SKM-1 treated with dmso at 0.1 percent for 144 hours (cell line): ENCODE results near the gene SCGB3A1.

ENCODE experiments used
- DNase-seq: peaks from one replicate; lab custom pipeline; 2025; ENCODE audit not compliant: unreplicated experiment; lab: John Stamatoyannopoulos, UW

Gene SCGB3A1, protein sequence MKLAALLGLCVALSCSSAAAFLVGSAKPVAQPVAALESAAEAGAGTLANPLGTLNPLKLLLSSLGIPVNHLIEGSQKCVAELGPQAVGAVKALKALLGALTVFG

DNA sequence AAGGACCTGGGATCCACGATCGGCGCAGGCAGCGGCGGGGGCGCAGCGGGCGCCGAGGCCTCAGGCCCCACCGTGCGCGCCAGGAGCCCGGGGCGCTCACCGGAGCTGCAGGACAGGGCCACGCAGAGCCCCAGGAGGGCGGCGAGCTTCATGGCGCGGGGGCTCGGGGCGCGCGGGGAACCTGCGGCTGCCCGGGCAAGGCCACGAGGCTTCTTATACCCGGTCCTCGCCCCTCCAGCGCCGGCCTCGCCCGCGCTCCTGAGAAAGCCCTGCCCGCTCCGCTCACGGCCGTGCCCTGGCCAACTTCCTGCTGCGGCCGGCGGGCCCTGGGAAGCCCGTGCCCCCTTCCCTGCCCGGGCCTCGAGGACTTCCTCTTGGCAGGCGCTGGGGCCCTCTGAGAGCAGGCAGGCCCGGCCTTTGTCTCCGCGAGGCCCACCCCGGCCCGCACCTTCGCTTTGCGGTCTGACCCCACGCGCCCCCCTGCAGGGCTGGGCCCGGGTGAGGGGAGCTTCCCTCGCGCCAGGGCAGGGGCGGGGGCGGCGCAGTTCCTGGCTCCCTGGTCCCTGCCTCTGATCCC is at the start of gene SCGB3A1:
SCGB3A1 (minus strand) TSS at position 189 of the 577 bp plus-strand sequence; CDS start at position 152, 37 bp downstream.
- no peak for DNase-seq

DNA sequence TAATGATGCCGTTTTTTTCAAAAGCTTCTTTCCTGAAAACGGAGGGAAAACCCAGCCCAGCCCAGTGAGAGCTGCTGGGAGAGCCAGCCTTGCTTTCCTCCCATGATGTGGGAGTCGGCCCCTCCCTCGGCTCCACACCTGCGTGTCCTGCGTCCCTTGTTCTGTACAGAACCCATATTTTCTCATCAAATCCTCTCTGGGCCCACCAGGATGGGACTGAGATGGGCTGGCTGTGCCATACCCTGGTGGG is 49.2 kb upstream of the SCGB3A1 start:
- DNase-seq = no peak

DNA sequence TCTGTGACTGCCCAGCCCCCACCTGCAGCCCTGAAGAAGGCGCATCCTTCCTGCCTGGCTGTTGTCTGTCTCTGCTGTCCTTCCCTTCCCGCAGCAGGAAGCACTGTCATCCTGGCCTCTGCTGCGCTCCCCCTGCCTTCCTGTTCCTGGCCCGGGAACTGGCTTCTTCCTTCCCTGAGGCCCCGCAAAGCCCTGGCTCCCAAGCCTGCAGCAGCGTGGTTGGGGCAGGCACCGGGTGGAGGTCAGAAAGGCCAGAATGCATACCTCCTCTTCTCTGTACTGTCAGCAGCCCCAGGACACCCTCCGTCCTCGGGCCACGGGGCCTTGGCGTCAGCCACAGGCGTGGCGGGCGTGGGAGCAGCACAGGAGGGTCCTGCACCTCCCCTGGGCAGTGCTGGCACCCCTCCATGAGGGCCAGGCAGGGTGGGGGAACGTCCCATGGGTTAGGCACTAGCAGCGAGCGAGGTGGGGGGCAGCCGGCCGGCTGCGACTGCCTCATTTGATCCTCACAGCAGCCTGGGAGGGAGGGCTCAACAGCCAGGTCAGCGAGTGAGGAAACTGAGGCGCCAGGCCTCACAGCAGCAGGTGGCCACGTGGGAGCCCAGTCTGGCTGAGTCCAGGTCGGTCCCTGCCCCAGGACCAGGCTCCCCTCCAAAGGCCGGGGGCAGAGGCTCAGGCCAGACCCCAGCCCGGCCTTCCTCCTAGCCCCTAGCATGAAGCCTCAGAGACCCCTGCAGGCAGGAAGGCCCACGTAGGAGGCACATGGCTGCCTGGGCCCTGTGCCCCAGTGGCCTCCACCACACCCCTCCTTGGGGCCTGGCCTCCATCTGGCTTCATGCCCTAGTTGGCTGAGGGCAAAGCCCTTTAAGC is 48.7 kb upstream of the SCGB3A1 start:
- no peak for DNase-seq

DNA sequence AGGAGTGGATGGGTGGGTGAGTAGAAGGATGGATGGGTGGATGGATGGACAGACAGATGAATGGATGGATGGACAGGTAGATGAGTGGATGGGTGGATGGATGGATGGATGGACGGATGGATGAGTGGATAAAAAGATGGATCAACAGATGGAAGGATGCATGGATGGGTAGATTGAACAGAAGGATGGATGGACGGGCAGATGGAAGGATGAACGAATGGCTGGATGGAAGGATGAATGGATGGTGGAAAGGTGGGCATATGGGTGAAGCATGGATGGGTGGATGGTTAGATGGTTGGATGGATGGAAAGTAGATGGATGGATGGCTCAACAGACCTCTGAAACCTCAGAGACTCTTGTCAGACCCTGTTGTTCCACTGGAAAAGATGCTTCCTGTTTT is 48.0 kb upstream of the SCGB3A1 start:
- DNase-seq = no peak

DNA sequence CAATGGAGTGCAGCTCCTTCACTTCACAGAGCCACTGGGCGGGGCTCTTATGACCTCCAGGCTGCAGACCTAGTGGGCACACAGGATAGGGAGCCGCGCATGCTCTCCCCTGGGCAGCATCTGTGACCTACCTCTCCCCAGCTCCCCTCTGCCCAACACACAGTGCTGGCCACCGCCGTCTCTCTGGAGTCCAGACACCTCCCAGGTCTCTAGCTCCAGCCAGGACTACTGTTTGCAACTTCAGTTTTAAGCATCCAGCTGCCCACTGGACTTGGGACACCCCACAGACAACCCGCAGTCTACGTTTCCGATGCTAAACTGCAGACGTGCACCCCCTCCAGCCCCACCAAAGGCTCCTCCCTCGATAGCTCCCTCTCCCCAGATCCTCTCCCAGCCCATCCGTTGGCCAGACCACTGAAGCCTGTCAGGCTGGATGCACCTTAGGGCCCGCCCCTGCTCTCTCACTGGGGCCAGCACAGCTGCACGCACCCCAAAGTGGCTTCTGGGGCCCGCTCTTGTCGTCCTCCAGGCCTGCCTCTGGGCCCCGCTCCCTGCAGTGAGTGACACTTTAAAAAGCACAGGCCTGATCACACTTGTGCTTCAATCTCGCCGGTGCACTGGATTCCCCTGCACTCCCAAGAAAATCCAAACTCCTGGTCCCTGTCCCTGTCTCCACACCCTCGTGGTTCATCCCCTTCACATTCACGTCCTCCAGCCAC is 46.8 kb upstream of the SCGB3A1 start:
- no peak for DNase-seq

DNA sequence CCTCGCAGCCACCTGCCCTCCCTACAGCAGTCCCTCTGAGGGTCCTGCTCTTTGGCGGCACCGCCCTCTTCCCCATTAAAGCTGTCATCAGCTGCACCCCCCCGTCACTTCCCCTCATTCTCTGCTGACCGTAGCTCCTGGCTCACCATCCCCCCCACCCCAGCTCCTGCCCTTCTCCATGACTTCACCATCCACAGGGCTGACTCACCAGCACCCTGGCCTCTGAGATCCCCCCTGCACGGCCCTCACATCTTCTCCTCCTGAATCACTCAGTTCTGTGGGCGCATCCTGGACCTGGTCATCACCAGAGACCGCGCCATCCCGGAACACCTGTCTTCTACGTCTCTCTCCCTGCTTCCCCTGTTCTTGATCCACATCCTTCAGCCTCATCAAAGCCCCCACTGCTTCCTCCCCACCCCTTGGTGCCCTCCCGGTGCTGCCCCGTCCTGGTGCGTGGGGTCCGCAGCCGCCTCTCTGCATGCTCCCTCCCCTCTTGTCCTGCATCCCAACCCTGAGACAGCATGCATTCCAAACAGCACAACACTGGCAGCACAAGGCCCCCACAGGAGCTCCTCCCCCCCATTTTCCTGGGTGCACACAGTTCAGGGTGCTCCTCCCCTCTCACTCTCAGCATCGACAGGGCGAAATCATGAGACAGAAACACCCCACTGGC is 45.2 kb upstream of the SCGB3A1 start:
- no peak for DNase-seq

DNA sequence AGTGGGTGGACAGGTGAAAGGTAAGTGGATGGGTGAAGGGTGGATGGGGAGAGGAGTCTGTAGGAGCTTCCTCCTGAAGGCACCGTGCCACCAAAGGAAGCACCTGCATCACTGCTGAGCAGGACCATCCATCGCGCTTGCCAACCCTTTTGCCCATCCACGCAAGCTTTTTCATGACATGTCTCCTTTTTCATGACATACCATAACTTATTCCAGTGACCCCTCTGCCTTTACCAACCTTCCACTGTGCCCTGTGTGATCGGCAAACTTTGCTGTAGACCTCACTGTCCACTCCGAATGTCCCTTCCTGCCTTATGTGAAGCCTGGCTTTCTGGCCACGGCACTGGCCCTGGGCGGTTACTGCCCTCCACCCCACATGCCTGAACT is 44.7 kb upstream of the SCGB3A1 start:
- DNase-seq = no peak

DNA sequence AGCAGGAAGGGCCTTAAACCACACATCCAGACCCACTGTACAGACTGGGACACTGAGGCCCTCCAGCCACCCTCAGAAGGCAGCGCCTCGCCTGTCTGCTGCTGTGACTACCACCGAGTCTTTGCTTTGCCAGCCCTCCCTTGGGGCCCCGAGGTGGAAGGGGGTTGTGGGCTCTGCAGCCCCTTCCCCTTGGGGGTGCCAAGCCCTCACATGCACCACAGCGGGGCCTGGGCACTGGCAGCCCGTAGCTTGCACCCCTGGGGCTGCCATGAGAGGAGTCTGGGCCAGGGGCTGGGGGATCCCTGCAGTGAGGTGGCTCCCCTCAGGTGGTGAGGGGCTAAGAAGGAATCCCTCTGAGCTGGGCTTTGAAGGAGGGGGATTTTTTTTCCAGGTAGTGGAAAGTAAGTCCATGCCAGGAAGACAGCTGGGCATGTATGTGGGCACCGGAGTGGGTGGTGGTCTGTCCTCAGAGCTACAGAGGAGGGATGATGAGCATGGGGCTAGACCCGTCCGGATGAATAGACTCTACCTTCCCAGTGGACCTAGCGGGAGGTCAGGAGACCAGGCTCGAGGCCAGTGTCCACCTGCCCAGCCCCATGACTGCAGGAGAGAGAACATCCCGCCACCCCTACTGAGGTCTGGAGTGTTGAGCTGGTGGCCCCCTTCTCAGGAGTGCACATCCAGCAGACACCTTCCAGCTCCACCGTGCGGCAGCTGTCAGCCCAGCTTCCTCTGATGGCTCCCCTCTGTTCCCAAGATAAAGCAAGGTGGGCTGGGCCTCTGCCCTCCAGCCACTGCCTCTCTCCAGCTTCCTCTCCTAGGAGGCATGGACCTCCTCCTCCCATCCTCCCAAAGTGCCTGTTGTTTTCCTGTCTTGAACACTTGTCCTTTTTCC is 42.2 kb upstream of the SCGB3A1 start:
- no peak for DNase-seq

DNA sequence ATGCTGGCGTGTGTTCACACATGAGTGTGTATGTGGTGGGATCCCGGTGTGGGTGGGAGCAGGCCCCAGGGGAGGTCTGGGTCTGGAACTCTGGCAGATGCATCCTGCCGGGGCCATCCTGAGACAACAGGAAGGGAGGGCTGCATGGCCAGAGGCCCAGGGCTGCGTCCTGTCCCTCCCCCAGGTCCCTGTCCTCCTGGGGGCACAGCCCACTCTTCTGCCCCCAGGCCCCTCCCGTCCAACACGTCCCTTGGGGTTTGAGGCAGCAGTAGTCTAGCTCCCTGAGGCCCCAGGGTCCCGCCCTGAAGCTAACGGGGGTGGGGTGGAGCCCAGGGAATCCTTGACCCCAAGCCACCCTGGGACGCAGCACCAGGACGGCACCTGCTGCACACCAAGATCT is 41.5 kb upstream of the SCGB3A1 start:
- no peak for DNase-seq

DNA sequence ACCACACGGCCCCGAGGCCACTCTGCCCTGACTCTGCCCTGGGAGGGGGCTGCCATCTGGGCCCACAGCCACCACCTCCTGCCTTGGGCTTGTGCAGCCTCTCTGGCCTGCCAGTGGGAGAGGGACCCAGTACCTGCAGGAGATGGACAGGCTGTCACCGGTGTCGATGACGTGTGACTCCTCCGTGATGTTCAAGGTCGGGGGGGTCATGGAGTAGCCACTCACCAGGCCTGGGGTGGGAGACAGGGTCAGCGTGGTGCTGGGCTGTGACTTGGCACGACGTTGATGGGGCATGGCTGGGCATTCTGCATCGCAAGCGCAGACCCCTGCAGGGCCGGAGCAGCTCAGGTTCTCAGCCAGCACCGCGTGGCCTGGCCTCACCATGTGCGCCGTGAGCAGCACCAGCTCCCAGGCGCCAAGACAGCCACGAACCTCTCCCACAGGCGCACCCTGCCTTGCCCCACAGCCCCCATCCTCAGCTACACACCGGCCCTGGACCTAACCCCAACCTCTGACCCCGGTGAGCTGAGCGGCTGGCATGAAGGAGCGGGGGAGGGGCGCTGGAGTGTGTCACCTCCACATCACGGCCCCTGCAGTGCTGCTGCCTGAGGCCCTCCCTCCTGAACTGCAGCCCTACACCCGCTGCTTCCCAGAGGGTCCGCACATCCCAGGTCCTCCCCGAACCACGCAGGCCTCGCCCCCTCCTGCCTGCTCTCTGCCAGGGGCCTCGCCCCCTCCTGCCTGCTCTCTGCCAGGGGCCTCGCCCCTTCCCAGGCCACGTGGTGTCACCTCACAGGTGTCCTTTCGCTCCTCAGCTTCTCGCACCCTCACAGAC is 40.5 kb upstream of the SCGB3A1 start:
- peak; percentile 100 for DNase-seq

DNA sequence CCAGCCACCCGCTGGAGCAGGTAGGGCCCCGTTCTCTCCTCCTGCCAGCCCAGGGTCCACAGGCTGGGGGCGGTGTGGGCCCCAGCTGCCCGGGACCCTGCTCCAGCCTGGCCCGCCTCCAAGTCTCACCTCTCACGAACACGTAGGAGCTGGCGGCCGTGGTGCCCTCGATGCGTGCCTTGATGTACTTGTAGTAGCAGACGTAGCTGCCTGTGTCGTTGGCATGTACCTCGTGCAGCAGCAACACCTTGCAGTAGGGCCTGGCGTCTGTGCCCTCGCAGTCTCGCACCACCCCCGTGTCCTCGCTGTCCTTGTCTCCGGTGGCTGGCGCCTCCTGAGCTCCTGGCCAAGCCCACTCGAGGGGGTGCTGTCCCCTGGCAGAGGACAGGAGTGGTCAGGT is 39.1 kb upstream of the SCGB3A1 start:
- no peak for DNase-seq

DNA sequence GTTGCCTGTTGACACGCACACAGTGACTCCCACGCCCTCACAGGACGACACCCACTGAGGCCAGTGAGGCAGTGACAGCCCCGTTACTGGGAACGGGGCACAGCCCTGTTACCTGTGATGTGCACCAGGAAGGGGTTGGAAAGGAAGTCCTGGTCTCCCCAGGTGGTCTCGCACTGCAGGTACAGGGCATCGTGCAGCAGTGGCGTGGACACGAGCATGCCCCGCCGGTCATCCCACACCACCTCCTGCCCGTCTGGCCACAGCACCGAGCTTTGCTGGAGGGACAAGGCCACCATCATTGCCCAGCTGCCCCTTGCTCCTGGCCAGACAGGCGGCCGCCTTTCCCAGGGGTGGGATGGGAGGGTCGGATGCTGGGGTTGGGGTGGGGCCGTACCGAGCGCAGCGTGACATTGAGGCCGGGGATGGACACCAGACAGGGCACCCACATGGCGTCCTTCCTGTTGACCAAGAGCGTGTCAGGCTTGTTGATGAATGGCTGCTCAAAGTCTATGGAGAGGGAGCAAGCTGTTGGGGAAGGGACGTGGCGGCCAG is 38.6 kb upstream of the SCGB3A1 start:
- DNase-seq = no peak

DNA sequence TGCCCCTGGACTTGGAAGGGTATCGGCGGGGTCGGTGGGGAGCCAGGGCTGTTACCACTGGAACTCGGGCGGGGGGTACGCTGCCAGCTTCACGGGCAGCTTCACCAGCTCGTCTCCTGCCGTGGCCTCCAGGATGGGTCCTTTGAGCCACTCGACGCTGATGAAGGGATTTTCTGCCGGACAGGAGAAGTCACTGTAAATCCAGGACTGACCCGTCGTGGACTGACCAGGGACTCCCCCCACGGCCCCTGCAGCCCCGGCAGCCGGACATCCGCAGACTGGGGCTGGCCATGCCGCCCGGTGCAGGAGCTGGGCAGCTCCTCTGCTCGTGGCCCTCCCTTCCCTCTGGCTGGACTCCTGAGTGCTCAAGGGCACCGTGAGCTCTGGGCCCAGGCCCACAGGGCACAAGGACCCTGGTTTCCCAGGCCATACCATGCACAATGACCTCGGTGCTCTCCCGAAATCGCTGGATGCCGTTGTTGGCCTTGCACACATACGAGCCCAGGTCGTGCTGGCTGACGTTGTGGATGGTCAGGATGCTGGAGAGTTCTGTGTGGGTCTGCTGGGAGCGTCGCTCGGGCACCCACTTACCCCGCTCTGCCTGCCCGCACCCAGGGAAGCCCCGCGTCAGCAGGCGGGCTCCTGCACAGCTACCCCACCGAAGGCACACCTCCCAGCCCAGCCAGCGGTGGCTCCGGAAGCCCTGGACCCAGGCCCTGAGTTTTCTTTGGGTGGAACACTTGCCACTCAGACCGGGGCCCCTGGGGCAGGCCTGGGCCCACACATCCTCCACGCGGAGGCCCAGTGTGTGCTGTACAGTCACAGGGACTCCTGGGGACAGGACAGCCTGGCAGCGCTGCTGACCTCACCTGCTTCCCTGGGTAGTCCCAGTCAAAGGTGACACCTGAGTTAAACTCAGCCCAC is 37.8 kb upstream of the SCGB3A1 start:
- no peak for DNase-seq

DNA sequence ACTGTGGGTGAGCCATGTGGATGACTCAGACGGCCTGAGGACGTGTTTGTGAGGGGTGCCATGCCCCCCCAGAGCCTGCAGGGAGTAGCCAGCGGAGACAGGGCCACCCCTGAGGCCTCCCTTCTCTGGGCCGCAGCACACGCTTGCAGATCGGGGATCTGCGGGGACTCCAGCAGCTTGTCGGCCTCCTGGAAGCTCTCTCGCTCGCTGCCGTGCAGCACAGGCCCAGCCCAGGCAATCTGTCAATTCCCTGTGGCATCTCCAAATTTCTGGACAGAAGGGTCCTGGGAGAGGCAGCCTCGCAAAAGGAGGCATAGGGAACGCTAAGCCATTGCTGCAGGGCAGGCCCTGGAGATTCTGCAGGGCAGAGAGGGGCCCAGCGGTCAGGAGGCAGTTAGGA is 36.9 kb upstream of the SCGB3A1 start:
- DNase-seq = no peak

DNA sequence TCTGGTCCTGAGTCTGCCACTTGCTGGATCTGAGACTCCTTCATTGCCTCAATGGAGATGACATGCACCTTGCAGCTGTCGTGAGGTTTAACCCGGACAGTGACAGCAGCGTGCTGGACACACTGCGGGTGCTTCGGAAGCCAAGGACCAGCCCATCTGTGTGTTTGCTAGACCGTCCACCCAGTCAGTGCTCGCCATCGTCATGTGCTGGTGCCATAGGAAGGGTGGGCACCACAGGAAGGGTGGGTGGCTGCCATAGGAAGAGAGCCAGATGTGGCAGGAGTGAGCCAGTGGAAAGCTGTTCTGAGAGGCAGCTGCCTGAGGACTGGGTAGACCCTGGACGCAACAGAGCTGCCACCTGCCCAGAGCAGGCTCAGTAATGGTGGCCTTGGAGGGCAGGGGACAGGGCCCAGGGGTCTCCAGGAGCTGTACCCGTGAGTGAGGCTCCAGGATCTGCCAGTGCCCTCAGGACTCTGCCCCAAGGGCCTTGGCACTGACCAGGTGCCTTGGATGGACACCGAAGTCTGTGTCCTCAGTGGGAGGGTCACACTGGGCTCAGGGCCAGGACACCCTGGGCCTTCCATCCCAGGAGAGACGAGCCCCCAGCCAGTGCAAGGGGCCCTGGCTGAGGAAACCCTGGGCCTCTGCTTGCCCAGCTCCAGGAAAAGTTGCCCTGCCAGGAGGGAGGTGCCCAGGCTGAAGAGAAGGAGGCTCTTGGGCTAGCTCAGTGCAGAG is 36.3 kb upstream of the SCGB3A1 start:
- DNase-seq = no peak

DNA sequence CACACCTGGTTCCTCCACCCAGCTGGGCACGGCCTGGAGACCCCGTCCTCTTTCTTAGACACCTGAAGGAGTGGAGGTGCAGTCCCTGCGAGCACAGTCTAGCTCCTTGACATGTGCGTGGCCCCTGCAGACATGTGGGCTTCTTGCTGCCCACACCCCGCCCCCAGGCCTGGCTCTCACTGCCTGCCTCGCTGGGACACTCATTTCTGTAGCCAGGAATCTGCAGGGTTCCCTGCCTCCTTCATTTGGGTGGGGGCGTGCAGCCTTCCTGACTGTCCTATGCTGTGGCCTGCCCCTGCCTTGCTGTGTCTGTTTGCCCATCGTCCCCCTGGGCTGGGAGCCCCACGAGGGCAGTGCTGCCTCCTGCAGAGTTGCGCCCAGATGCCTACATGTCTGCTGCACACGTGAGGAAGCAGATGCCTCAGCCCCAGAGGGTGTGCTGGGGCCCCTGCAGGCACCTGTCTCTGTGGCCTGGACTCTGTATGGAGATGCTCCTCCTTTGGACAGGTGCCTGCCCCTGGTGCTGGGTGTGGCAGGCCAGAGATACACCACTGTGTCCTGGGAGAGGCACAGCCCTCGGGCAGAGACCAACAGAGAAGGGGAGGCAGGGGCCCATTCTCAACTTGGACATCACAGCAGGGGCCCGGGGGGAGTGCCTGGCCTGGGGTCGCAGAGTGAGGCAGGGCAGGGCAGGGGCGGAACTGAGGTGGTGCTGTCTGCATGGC is 35.5 kb upstream of the SCGB3A1 start:
- DNase-seq = no peak
